Neural cell (in vitro differentiated cells): ENCODE results near the gene LYZL6. TPM values are rescaled to one million over a fixed set of nuclear protein-coding genes. Genes with fewer than 3 reads are reported as not detected.

Experiments used
- H2AFZ ChIP-seq: fragments of 200-600, 300-800 bp; sonication (generic), shearing (Covaris generic); 2 replicates; pipeline ENCODE4 v1.6.0; 2014; ENCODE audit warnings: low read depth, mild to moderate bottlenecking, antibody characterized with exemption, low read length, moderate library complexity
- H3F3A ChIP-seq: fragments of 200-600 bp; shearing (Covaris generic); 2 replicates; pipeline ENCODE4 v1.6.1; 2016; ENCODE audit warnings: mild to moderate bottlenecking, moderate library complexity, mixed read lengths, antibody characterized with exemption, low read length; ENCODE audit not compliant: insufficient read depth, poor library complexity, severe bottlenecking
- H3K27ac ChIP-seq: fragments of 200-600, 300-800 bp; sonication (generic), shearing (Covaris generic); 2 replicates; pipeline ENCODE4 v1.5.1; 2014; ENCODE audit warnings: mild to moderate bottlenecking, low read length, moderate library complexity
- H3K27me3 ChIP-seq: fragments of 300-800, 200-600 bp; sonication (generic), shearing (Covaris generic); 2 replicates; pipeline ENCODE4 v1.6.0; 2014; ENCODE audit warnings: mild to moderate bottlenecking, low read depth, low read length, moderate library complexity; ENCODE audit not compliant: insufficient read depth
- H3K36me3 ChIP-seq: fragments of 300-800, 200-600 bp; sonication (generic), shearing (Covaris generic); 2 replicates; pipeline ENCODE4 v1.5.1; 2014; ENCODE audit warnings: mild to moderate bottlenecking, antibody characterized with exemption, low read length, moderate library complexity; ENCODE audit not compliant: insufficient read depth
- H3K4me2 ChIP-seq: fragments of 300-800, 200-600 bp; sonication (generic), shearing (Covaris generic); 2 replicates; pipeline ENCODE4 v1.6.0; 2014; ENCODE audit warnings: mild to moderate bottlenecking, low read length
- H3K4me3 ChIP-seq: fragments of 300-800, 200-600 bp; sonication (generic), shearing (Covaris generic); 2 replicates; pipeline ENCODE4 v1.5.1; 2014; ENCODE audit warnings: mild to moderate bottlenecking, low read length, moderate library complexity
- H3K79me2 ChIP-seq: fragments of 200-600 bp; shearing (Covaris generic); replicated peaks from 2 replicates; pipeline ENCODE4 v1.6.0; 2014; ENCODE audit warnings: mild to moderate bottlenecking, low read length, moderate library complexity; ENCODE audit not compliant: insufficient read depth
- H3K9ac ChIP-seq: fragments of 300-800, 200-600 bp; sonication (generic), shearing (Covaris generic); 2 replicates; pipeline ENCODE4 v1.6.1; 2016; ENCODE audit warnings: mild to moderate bottlenecking, low read length, mixed read lengths
- H3K9me2 ChIP-seq: fragments of 200-600 bp; shearing (Covaris generic); 2 replicates; pipeline ENCODE4 v1.6.1; 2016; ENCODE audit warnings: mild to moderate bottlenecking, low read length, mixed read lengths; ENCODE audit not compliant: insufficient read depth
- H3K9me3 ChIP-seq: fragments of 200-600, 300-800 bp; sonication (generic), shearing (Covaris generic); 2 replicates; pipeline ENCODE4 v1.6.1; 2016; ENCODE audit warnings: mild to moderate bottlenecking, mixed run types, low read length, moderate library complexity, mixed read lengths
- H4K20me1 ChIP-seq: fragments of 200-600 bp; shearing (Covaris generic); 2 replicates; pipeline ENCODE4 v1.6.1; 2016; ENCODE audit warnings: mild to moderate bottlenecking, mixed run types; ENCODE audit not compliant: insufficient read depth
- EP300 ChIP-seq: fragments of 450-650 bp; conservative IDR thresholded peaks from 2 replicates; pipeline ENCODE4 v1.6.1; 2014; ENCODE audit warnings: antibody characterized with exemption, mild to moderate bottlenecking, moderate library complexity; ENCODE audit not compliant: poor library complexity, severe bottlenecking
- EZH2 ChIP-seq: fragments of 200-600, 300-800 bp; shearing (Covaris generic), sonication (generic); IDR thresholded peaks from 2 replicates; pipeline ENCODE4 v1.6.1; 2014; ENCODE audit warnings: antibody characterized with exemption, low read length, borderline replicate concordance, mild to moderate bottlenecking; ENCODE audit not compliant: insufficient read depth, poor library complexity, severe bottlenecking
- MXI1 ChIP-seq: fragments of 450-650 bp; conservative IDR thresholded peaks from 2 replicates; pipeline ENCODE4 v1.6.1; 2014; ENCODE audit warnings: antibody characterized with exemption, mild to moderate bottlenecking; ENCODE audit not compliant: poor library complexity, severe bottlenecking
- POLR2AphosphoS5 ChIP-seq: IDR thresholded peaks from 2 replicates; pipeline ENCODE4 v1.6.1; 2012
- RAD21 ChIP-seq: fragments of 450-650 bp; conservative IDR thresholded peaks from 2 replicates; pipeline ENCODE4 v1.6.1; 2014; ENCODE audit warnings: antibody characterized with exemption, mild to moderate bottlenecking, moderate library complexity
- SMC3 ChIP-seq: fragments of 450-650 bp; conservative IDR thresholded peaks from 2 replicates; pipeline ENCODE4 v1.6.1; 2014; ENCODE audit warnings: antibody characterized with exemption, mild to moderate bottlenecking, moderate library complexity; ENCODE audit not compliant: poor library complexity
- TAF1 ChIP-seq: IDR thresholded peaks from 2 replicates; pipeline ENCODE4 v1.6.1; 2012; ENCODE audit warnings: low read depth
- polyA plus RNA-seq: library from polyadenylated mRNA; depleted of rRNA; stranded (reverse); fragments of >200 nt; gene quantifications from 2 replicates; pipeline ENCODE4 v1.2.3, GENCODE V29; 2014
- TF ChIP-seq, protein P1 (sequence below): fragments of 450-650 bp; IDR thresholded peaks from 2 replicates; pipeline ENCODE4 v1.5.1; 2014; ENCODE audit warnings: antibody characterized with exemption, mild to moderate bottlenecking, moderate library complexity; ENCODE audit not compliant: poor library complexity, severe bottlenecking
- TF ChIP-seq, protein P2 (sequence below): IDR thresholded peaks from 2 replicates; pipeline ENCODE4 v1.6.1; 2012; ENCODE audit warnings: borderline replicate concordance

LYZL6 gene
- polyA plus RNA-seq, 1 donor from 2014 or later: not detected

DNA sequence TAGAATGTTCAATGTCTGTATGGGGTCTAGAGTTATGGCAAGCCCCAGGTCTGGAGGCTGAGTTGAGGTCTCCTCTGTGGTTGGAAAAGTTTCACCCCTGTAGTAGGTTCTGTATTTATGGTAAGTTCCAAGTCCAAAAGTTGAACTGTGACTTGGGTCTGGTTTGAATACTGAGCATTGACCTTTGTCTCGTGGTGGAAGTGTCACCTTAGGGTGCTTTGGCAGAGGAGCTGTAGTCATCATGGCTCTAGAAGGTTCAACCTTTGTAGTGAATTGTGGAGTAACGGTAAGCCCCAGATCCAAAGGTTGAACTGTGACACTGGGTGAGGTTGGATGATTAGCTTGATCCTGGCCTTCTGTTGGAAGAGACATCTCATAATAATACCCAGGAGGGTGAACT lies 30.6 kb downstream of the LYZL6 start:
- H3K27ac ChIP-seq: no peak overlapping the region
- no peaks in the 10 kb centered on the region for H3K27me3 ChIP-seq
- no peak overlapping the region for H3K9ac ChIP-seq
- H3K4me3 ChIP-seq: no peak overlapping the region
- H3K9me2 ChIP-seq: no peaks in the 10 kb centered on the region
- H3F3A ChIP-seq: no peaks in the 10 kb centered on the region
- no peaks in the 10 kb centered on the region for H3K79me2 ChIP-seq
- H3K9me3 ChIP-seq: no peaks in the 10 kb centered on the region
- TF ChIP-seq EZH2 (no peak), TAF1 (no peak), RAD21 (no peak), MXI1 (no peak), SMC3 (no peak), EP300 (no peak)
- TF ChIP-seq, protein P1, sequence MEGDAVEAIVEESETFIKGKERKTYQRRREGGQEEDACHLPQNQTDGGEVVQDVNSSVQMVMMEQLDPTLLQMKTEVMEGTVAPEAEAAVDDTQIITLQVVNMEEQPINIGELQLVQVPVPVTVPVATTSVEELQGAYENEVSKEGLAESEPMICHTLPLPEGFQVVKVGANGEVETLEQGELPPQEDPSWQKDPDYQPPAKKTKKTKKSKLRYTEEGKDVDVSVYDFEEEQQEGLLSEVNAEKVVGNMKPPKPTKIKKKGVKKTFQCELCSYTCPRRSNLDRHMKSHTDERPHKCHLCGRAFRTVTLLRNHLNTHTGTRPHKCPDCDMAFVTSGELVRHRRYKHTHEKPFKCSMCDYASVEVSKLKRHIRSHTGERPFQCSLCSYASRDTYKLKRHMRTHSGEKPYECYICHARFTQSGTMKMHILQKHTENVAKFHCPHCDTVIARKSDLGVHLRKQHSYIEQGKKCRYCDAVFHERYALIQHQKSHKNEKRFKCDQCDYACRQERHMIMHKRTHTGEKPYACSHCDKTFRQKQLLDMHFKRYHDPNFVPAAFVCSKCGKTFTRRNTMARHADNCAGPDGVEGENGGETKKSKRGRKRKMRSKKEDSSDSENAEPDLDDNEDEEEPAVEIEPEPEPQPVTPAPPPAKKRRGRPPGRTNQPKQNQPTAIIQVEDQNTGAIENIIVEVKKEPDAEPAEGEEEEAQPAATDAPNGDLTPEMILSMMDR: no peak
- no peak overlapping the region for H2AFZ ChIP-seq
- no peak overlapping the region for H3K4me2 ChIP-seq
- no peaks in the 10 kb centered on the region for H4K20me1 ChIP-seq
- H3K36me3 ChIP-seq: no peaks in the 10 kb centered on the region

DNA sequence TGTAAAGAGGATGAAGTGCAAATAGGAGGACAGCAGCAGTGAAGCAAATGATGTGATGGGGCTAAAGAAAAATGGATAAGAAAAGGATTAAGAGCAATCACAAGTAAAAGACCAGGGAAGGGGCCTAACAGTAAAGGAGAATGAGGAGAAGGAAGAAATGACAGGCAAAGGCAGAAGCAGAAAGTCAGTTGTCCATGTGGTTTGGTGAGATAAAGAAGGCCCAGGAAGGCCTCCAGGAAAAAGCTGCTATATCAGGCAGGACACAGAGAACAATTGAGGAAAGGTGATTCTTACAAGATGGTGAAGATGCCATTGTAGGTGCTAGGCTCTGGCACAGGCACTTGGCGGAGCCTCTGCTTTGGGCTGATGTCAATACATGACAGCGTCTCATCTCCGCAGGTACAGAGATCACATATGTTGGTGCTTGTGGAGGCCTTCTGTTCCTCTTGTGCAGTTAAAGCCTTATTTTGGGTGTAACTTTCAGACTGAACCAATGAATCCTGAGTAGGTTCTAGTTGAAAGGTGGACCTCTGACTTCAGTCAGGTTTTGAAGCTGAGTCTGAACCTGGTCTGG lies 31.1 kb downstream of the LYZL6 start:
- no peak overlapping the region for H3K4me2 ChIP-seq
- H3K27me3 ChIP-seq: no peaks in the 10 kb centered on the region
- H3K9me2 ChIP-seq: no peaks in the 10 kb centered on the region
- H3F3A ChIP-seq: no peaks in the 10 kb centered on the region
- H3K79me2 ChIP-seq: no peaks in the 10 kb centered on the region
- H3K36me3 ChIP-seq: no peaks in the 10 kb centered on the region
- no peak for TF ChIP-seq MXI1
- no peak overlapping the region for H3K27ac ChIP-seq
- H3K9me3 ChIP-seq: no peaks in the 10 kb centered on the region
- no peaks in the 10 kb centered on the region for H4K20me1 ChIP-seq
- no peak overlapping the region for H3K9ac ChIP-seq
- H2AFZ ChIP-seq: no peak overlapping the region
- no peak overlapping the region for H3K4me3 ChIP-seq

DNA sequence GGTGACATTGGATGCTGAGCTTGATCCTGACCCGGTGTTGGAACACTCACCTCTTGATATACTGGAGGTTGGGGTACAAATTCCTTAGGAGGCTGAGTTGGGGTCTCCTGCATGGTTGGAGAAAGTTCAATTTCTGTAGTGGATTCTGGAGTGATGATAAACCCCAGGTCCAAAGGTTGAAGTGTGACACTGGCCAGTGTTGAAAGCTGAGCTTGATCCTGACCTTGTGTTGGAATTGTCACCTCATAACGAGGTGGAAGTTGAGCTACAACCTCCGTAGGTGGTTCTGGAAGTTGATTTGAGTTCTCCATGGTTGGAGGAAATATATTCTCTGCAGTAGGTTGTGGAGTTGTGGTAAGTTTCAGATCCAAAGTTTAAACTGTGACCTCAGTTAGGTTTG lies 34.1 kb downstream of the LYZL6 start:
- no peak overlapping the region for H3K27ac ChIP-seq
- no peaks in the 10 kb centered on the region for H3K36me3 ChIP-seq
- H3K4me2 ChIP-seq: no peak overlapping the region
- H3K9me2 ChIP-seq: no peaks in the 10 kb centered on the region
- TF ChIP-seq EP300 (no peak), RAD21 (no peak), EZH2 (no peak), POLR2AphosphoS5 (no peak), TAF1 (no peak), SMC3 (no peak), MXI1 (no peak)
- TF ChIP-seq, protein P2, sequence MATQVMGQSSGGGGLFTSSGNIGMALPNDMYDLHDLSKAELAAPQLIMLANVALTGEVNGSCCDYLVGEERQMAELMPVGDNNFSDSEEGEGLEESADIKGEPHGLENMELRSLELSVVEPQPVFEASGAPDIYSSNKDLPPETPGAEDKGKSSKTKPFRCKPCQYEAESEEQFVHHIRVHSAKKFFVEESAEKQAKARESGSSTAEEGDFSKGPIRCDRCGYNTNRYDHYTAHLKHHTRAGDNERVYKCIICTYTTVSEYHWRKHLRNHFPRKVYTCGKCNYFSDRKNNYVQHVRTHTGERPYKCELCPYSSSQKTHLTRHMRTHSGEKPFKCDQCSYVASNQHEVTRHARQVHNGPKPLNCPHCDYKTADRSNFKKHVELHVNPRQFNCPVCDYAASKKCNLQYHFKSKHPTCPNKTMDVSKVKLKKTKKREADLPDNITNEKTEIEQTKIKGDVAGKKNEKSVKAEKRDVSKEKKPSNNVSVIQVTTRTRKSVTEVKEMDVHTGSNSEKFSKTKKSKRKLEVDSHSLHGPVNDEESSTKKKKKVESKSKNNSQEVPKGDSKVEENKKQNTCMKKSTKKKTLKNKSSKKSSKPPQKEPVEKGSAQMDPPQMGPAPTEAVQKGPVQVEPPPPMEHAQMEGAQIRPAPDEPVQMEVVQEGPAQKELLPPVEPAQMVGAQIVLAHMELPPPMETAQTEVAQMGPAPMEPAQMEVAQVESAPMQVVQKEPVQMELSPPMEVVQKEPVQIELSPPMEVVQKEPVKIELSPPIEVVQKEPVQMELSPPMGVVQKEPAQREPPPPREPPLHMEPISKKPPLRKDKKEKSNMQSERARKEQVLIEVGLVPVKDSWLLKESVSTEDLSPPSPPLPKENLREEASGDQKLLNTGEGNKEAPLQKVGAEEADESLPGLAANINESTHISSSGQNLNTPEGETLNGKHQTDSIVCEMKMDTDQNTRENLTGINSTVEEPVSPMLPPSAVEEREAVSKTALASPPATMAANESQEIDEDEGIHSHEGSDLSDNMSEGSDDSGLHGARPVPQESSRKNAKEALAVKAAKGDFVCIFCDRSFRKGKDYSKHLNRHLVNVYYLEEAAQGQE: no peak
- TF ChIP-seq, protein P1: no peak
- no peaks in the 10 kb centered on the region for H3K27me3 ChIP-seq
- no peaks in the 10 kb centered on the region for H3K79me2 ChIP-seq
- no peaks in the 10 kb centered on the region for H4K20me1 ChIP-seq
- H3K9me3 ChIP-seq: no peaks in the 10 kb centered on the region
- H2AFZ ChIP-seq: no peak overlapping the region
- no peaks in the 10 kb centered on the region for H3F3A ChIP-seq
- H3K4me3 ChIP-seq: no peak overlapping the region
- H3K9ac ChIP-seq: no peak overlapping the region
